ENCODE results near the gene ATAD3B.
A peak's percentile ranks its signal among the peaks of the same experiment; 100 is the strongest.

The ATAD3B gene

GRCh38 chr1:1539310-1540089 lies 67.9 kb downstream of the ATAD3B start:
- TF ChIP-seq SUZ12 (IDR thresholded peaks at IDR 0.05; ENCODE audit: extremely low read depth, insufficient read depth, insufficient read length) (no peak), YY1 (IDR thresholded peaks at IDR 0.05; ENCODE audit: insufficient read depth, insufficient read length) (no peak), ZNF274 (IDR thresholded peaks at IDR 0.05; ENCODE audit: low read depth, low read length) (no peak)
- Histone ChIP-seq H3K36me3 (ENCODE audit: insufficient read depth, insufficient read length, low read length) (peaks cover 52% of the 10 kb centered on the region), H3K9me3 (ENCODE audit: insufficient read depth, low read length) (no peaks in the 10 kb centered on the region), H3K4me1 (ENCODE audit: insufficient read depth, insufficient read length) (peaks cover 11% of the 10 kb centered on the region), H3K4me3 (ENCODE audit: insufficient read length, low read depth) (peak overlapping the region; percentile 18), H3K27me3 (ENCODE audit: insufficient read depth, insufficient read length) (no peaks in the 10 kb centered on the region), H3K9ac (ENCODE audit: insufficient read length, low read depth) (peak overlapping the region; percentile 72)
- no peak for DNase-seq (ENCODE audit: low read depth, low spot score)

DNA sequence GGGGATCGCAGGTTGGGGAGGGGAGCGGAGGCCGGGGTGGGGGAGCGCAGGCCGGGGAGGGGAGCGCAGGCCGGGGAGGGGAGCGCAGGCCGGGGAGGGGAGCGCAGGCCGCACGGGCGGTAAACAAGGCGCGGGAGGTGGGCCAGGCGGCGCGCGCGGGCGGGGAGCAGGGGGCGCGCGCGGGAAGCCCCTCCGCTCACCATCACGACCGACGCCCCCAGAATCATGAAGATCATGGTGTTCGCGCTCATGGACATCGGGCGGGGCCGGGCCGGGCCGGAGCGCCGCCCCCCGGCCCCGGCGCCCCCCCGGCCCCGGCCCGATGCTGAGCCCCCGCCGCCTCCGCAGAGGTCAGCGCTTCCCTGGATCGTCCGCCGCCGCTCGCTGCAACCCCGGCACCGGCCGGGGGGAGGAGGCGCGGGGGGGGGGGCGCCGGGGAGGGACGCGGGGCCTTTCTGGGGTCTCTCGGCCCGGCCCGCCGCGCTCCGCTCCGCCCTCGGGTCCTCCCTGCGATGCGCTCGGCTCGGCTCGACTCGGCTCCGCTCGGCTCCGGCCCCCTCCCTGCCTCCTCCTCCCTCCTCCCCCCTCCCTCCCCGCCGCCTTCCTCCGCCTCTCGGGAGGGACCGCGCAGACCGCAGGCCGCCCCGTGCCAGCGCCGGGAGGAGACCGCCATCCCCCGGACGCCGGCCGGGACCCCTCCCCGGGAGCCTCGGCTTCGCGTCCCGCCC lies 68.7 kb downstream of the ATAD3B start, which contains the start of gene TMEM240:
Gene TMEM240 (minus strand): TSS at position 535 of the 728 bp plus-strand sequence. CDS start 278 bp downstream, at position 257.
- Histone ChIP-seq H3K36me3 (ENCODE audit: insufficient read depth, insufficient read length, low read length) (peaks cover 60% of the 10 kb centered on the region), H3K9ac (ENCODE audit: insufficient read length, low read depth) (peak within 1 kb of the TSS; percentile 74), H3K4me3 (ENCODE audit: insufficient read length, low read depth) (peak within 1 kb of the TSS; percentile 30), H3K9me3 (ENCODE audit: insufficient read depth, low read length) (no peaks in the 10 kb centered on the region), H3K27me3 (ENCODE audit: insufficient read depth, insufficient read length) (no peaks in the 10 kb centered on the region), H3K4me1 (ENCODE audit: insufficient read depth, insufficient read length) (peaks cover 11% of the 10 kb centered on the region)
- TF ChIP-seq SUZ12 (IDR thresholded peaks at IDR 0.05; ENCODE audit: extremely low read depth, insufficient read depth, insufficient read length) (no peak), ZNF274 (IDR thresholded peaks at IDR 0.05; ENCODE audit: low read depth, low read length) (no peak), YY1 (IDR thresholded peaks at IDR 0.05; ENCODE audit: insufficient read depth, insufficient read length) (no peak)
- DNase-seq (ENCODE audit: low read depth, low spot score), result peak; percentile 56

DNA sequence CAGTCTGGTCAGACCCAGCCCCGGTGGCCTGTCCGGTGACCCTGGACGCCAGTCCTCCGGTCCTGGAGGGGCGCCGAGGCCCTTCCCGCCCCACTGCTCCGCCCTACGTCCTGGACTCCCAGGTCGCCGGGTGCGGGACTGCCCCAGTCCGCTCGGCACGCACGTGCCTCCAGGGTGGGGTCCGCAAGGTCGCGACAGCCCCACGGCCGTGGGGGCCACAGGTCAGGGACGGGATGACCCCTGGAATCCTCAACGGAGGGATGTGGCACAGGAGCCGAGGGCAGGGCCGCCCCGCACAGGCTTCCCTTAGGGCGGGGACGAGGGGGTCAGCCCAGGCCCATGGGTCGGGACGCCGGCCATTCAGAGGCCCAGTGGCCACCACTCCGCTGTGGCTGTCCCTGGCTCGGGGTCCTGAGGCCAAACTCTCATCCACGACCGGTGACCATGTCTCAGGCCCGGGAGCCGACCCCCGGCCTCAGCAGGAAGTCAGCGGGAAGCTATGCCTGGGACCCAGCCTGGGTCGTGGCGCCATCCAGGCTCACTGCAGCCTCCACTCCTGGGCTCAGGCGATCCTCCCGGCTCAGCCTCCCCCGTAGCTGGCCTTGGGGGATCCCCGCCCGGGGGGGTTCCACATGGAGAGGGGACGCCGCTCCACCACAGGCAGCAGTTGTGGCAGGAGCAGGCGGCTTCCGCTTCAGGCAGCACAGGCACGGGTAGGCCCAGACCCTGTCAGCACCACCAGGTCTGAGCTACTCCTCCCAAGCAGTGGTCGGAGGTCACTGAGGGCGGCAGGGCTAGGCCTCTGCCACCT lies 69.5 kb downstream of the ATAD3B start:
- peaks cover 11% of the 10 kb centered on the region for H3K4me1 ChIP-seq (ENCODE audit: insufficient read depth, insufficient read length)
- H3K9ac ChIP-seq (ENCODE audit: insufficient read length, low read depth), result peak overlapping the region; percentile 74
- H3K9me3 ChIP-seq (ENCODE audit: insufficient read depth, low read length), result no peaks in the 10 kb centered on the region
- no peak for TF ChIP-seq SUZ12 (IDR thresholded peaks at IDR 0.05; ENCODE audit: extremely low read depth, insufficient read depth, insufficient read length)
- TF ChIP-seq ZNF274 (IDR thresholded peaks at IDR 0.05; ENCODE audit: low read depth, low read length), result no peak
- no peak for TF ChIP-seq YY1 (IDR thresholded peaks at IDR 0.05; ENCODE audit: insufficient read depth, insufficient read length)
- no peaks in the 10 kb centered on the region for H3K27me3 ChIP-seq (ENCODE audit: insufficient read depth, insufficient read length)
- no peak for DNase-seq (ENCODE audit: low read depth, low spot score)
- H3K4me3 ChIP-seq (ENCODE audit: insufficient read length, low read depth), result peak overlapping the region; percentile 30
- H3K36me3 ChIP-seq (ENCODE audit: insufficient read depth, insufficient read length, low read length), result peaks cover 62% of the 10 kb centered on the region

DNA sequence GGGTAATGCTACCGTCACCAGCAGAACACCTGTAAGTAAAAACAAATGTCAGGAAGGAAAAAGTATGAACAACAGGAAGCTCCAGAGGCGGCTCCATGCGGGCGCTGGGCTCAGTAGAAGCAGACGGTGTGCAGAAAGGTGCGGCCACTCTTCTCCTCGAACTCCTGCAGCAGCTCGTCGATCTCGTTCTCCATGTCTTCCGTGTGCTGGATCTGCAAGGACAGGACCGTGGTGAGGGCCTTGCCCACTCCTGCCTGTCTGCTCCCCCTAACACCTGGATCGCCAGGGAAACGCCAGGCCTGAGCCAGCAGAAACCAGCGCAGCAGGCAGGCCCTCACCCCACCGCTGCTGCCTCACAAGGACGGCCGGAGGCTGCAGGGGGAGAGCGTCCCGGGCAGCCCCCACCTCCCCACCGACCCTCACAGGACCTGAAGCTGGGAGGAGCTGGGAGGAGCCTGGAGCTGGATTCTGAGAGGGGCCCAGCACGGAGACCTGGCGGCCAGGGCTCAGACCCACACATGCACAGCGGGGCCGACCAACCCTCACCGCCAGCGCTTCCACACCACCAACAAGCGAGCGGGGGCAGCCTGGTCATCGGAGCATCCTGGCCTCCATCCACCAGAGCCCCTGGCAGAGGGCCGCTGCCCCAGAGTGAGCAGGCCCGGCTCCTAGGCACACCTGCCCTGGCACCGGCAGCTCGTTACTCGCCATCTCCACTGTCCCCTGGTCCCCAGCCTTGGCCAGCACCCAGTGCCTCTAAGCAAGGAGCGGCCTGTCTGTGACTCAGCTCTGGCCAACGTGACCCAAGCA lies 70.6 kb downstream of the ATAD3B start:
- DNase-seq (ENCODE audit: low read depth, low spot score), result no peak
- Histone ChIP-seq H3K27me3 (ENCODE audit: insufficient read depth, insufficient read length) (no peaks in the 10 kb centered on the region), H3K4me1 (ENCODE audit: insufficient read depth, insufficient read length) (peaks cover 9% of the 10 kb centered on the region), H3K9ac (ENCODE audit: insufficient read length, low read depth) (no peak overlapping the region), H3K4me3 (ENCODE audit: insufficient read length, low read depth) (no peak overlapping the region), H3K9me3 (ENCODE audit: insufficient read depth, low read length) (no peaks in the 10 kb centered on the region), H3K36me3 (ENCODE audit: insufficient read depth, insufficient read length, low read length) (peaks cover 70% of the 10 kb centered on the region)
- TF ChIP-seq ZNF274 (IDR thresholded peaks at IDR 0.05; ENCODE audit: low read depth, low read length) (no peak), YY1 (IDR thresholded peaks at IDR 0.05; ENCODE audit: insufficient read depth, insufficient read length) (no peak), SUZ12 (IDR thresholded peaks at IDR 0.05; ENCODE audit: extremely low read depth, insufficient read depth, insufficient read length) (no peak)

DNA sequence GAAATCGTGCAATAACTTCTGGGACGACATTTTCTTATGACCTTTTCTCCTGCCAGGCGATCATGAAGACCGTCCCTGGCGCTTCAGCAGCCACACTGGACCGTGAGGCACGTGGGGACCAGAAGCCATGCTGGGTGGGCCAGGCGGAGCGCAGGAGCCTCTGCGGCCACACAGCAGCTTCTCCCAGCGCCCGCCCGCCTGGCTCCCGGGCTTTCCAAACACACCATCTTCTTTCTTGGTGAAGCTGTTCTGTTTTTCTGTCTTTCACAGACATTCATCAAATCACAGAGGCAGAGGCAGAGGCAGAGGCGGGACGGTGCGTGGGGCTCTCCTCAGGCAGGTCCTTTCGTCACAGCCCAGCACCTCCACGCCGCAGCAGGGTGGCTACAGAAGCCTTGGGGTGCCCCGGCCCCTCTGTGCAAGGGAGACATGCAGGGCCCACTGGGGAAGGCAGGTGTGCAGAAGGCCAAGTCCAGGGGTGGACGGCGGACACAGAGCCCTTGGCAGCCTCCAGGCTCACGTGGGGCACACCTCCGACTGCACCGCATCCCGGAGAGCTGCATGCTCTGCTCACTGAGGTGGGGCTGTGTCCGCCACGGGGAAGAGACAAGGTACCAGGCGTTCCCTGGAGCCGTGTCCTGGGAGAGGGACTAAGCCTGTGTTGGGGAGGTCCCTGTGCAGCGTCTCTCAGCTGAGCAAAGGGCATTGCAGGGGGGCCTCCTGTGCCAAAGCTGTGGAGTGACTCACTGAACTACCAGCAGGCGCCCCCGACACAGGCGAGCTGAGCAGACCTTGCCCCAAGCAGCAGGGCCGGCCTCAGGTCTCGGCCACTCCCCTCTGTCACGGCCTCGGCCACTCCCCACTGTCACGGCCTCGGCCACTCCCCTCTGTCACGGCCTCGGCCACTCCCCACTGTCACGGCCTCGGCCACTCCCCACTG lies 71.5 kb downstream of the ATAD3B start:
- H3K36me3 ChIP-seq (ENCODE audit: insufficient read depth, insufficient read length, low read length), result peaks cover 72% of the 10 kb centered on the region
- no peak for TF ChIP-seq ZNF274 (IDR thresholded peaks at IDR 0.05; ENCODE audit: low read depth, low read length)
- TF ChIP-seq YY1 (IDR thresholded peaks at IDR 0.05; ENCODE audit: insufficient read depth, insufficient read length), result no peak
- no peak for TF ChIP-seq SUZ12 (IDR thresholded peaks at IDR 0.05; ENCODE audit: extremely low read depth, insufficient read depth, insufficient read length)
- no peak for DNase-seq (ENCODE audit: low read depth, low spot score)

More for the DNA sequence above, 71.5 kb downstream of the ATAD3B start:
- H3K27me3 ChIP-seq (ENCODE audit: insufficient read depth, insufficient read length), result no peaks in the 10 kb centered on the region
- no peak overlapping the region for H3K4me3 ChIP-seq (ENCODE audit: insufficient read length, low read depth)
- no peak overlapping the region for H3K9ac ChIP-seq (ENCODE audit: insufficient read length, low read depth)
- H3K4me1 ChIP-seq (ENCODE audit: insufficient read depth, insufficient read length), result peaks cover 13% of the 10 kb centered on the region
- no peaks in the 10 kb centered on the region for H3K9me3 ChIP-seq (ENCODE audit: insufficient read depth, low read length)

Measured in NT2/D1 (cell line).